Spleen (tissue), 11 donors: ENCODE measurements around the gene LNX1. TPM values are rescaled to one million over a fixed set of nuclear protein-coding genes. Genes with fewer than 3 reads are reported as not detected.

Source experiments
- DNase-seq: peaks from one replicate; pipeline ENCODE4 v3.0.0-alpha.2; 2020
- H3K27ac ChIP-seq, 8 donors: fragments of 200-600 bp; sonication (generic) in 7 of 8; 1 replicate in 4 of 8; 2 replicates in 4 of 8; pipeline versions ENCODE4 v1.5.0 to v1.8.0; 2016 to 2021; ENCODE audit warnings: inconsistent platforms in 4 of 8, mild to moderate bottlenecking in 4 of 8, moderate library complexity in 1 of 8
- H3K27me3 ChIP-seq, 7 donors: fragments of 200-600 bp; sonication (generic) in 6 of 7; replicated peaks in 1 of 7; 1 replicate in 4 of 7; 2 replicates in 3 of 7; pipeline versions ENCODE4 v1.5.0 to v1.8.0; 2016 to 2021; ENCODE audit warnings: inconsistent platforms in 3 of 7, mild to moderate bottlenecking in 1 of 7
- H3K36me3 ChIP-seq, 6 donors: fragments of 200-600 bp; sonication (generic) in 5 of 6; 1 replicate in 4 of 6; 2 replicates in 2 of 6; pipeline versions ENCODE4 v1.5.0 to v1.8.0; 2016 to 2021; ENCODE audit warnings: inconsistent platforms in 2 of 6
- H3K4me1 ChIP-seq, 6 donors: fragments of 200-600 bp; sonication (generic) in 5 of 6; 1 replicate in 3 of 6; 2 replicates in 3 of 6; pipeline versions ENCODE4 v1.5.0 to v1.8.0; 2016 to 2021; ENCODE audit warnings: inconsistent platforms in 3 of 6
- H3K4me3 ChIP-seq, 8 donors: fragments of 200-600 bp; sonication (generic) in 7 of 8; 1 replicate in 4 of 8; 2 replicates in 4 of 8; pipeline versions ENCODE4 v1.5.0 to v1.8.0; 2016 to 2021; ENCODE audit warnings: inconsistent platforms in 4 of 8, mild to moderate bottlenecking in 4 of 8, moderate library complexity in 2 of 8
- H3K9me3 ChIP-seq, 8 donors: fragments of 200-600 bp; sonication (generic) in 7 of 8; 1 replicate in 4 of 8; 2 replicates in 4 of 8; pipeline versions ENCODE4 v1.5.0 to v1.8.0; 2016 to 2021; ENCODE audit warnings: inconsistent platforms in 4 of 8
- CTCF ChIP-seq, 11 experiments: fragments of 200-600 bp in 7 of 11; fragments of 450-650 bp in 4 of 11; sonication (generic) in 4 of 11; IDR thresholded peaks in 8 of 11; conservative IDR thresholded peaks in 3 of 11; 1 replicate in 7 of 11; 2 replicates in 4 of 11; pipeline versions ENCODE4 v1.4.0 to v1.8.0; 2016 to 2021; ENCODE audit warnings: antibody characterized with exemption in 11 of 11, inconsistent platforms in 4 of 11, mild to moderate bottlenecking in 1 of 11
- POLR2A ChIP-seq, 3 donors: fragments of 450-650 bp; IDR thresholded peaks; one replicate each; pipeline ENCODE4 v1.5.1; 2017; ENCODE audit warnings: antibody characterized with exemption in 3 of 3, mild to moderate bottlenecking in 1 of 3
- POLR2AphosphoS5 ChIP-seq, 3 donors: sonication (generic); formaldehyde crosslinking; IDR thresholded peaks; one replicate each; pipeline ENCODE4 v1.5.1; 2017; ENCODE audit warnings: antibody characterized with exemption in 3 of 3
- WGBS, 5 donors: extraction: QIAGEN DNeasy Blood & Tissue Kit in 3 of 5; methylation state at CpG; one replicate each; pipeline versions ENCODE4 v1.1.5 to v1.1.7; 2013 to 2018; 5-methylcytosine and 5-hydroxymethylcytosine counted together
- intact Hi-C: fragments of 100-400 bp; cut with DNase I; formaldehyde crosslinking; loops from one replicate; pipeline ENCODE4 v1.15.0; 2023; ENCODE audit warnings: low total_unique reads
- polyA plus RNA-seq, 3 donors: library from polyadenylated mRNA; stranded (reverse); fragments of 200-250 nt; gene quantifications; one replicate each; pipeline ENCODE4 v1.2.1, GENCODE V29; 2013
- total RNA-seq, 7 donors: library from RNA; depleted of rRNA in 3 of 7; stranded (reverse); fragments of >200 nt in 3 of 7; fragmentation: NEBNext Ultra II Directional in 4 of 7; extraction: Animal tissue kit (Norgen Biotek cat#: 25700) in 4 of 7; gene quantifications; one replicate each; pipeline versions ENCODE4 v1.1.0 to v1.2.1, GENCODE V29; 2016 to 2021
- donor health status: healthy with polysubstance abuse.
- donor health status: DM: no; HTN: no; CAD: no; lungs with moderate emphysema.
- donor health status: DM: no; HTN: no; CAD: no.
- donor health status: Bipolar disorder and iron deficiency.
- donor health status: healthy.
- donor health status: DM: no; HTN: no; CAD: no.
- donor health status: DM: yes; HTN: yes; CAD: no.

The LNX1 gene
- total and polyA plus RNA-seq, 10 donors = 0.08 to 0.20 (median 0.13) TPM; not detected in 5

GRCh38 chr4:53576071-53576617, 15.1 kb downstream of the LNX1 start:
- 91 to 93% (median 92%) methylated on average over 8 to 9 of the region's 9 CpGs for WGBS, 5 donors

GRCh38 chr4:53575552-53575951, 15.7 kb downstream of the LNX1 start:
- 64 to 89% (median 84%) methylated on average over 1 to 4 of the region's 4 CpGs for WGBS, 5 donors
- Histone ChIP-seq H3K27me3 (no peaks in the 10 kb centered on the region), H3K9me3 (peaks cover 0 to 3% (median 0%) of the 10 kb centered on the region in 8 donors), H3K4me1 (peaks cover 0 to 9% (median 0%) of the 10 kb centered on the region in 6 donors), H3K27ac (no peak overlapping the region), H3K4me3 (no peak overlapping the region), H3K36me3 (no peaks in the 10 kb centered on the region)
- intact Hi-C loops = no loop called here
- TF ChIP-seq POLR2AphosphoS5 (IDR thresholded peaks at IDR 0.05) (no peak), CTCF (IDR thresholded peaks at IDR 0.05 in 8 of 11, conservative IDR thresholded peaks at IDR 0.05 in 3 of 11) (no peak), POLR2A (IDR thresholded peaks at IDR 0.05) (no peak)
- no peak for DNase-seq

More at GRCh38 chr4:53576071-53576617, 15.1 kb downstream of the LNX1 start:
- no peak overlapping the region for H3K4me3 ChIP-seq
- H3K4me1 ChIP-seq = peaks cover 0 to 9% (median 0%) of the 10 kb centered on the region in 6 donors
- no peaks in the 10 kb centered on the region for H3K9me3 ChIP-seq
- intact Hi-C loops = no loop called here
- H3K27me3 ChIP-seq = no peaks in the 10 kb centered on the region
- TF ChIP-seq POLR2A (IDR thresholded peaks at IDR 0.05) (no peak), POLR2AphosphoS5 (IDR thresholded peaks at IDR 0.05) (no peak), CTCF (IDR thresholded peaks at IDR 0.05 in 8 of 11, conservative IDR thresholded peaks at IDR 0.05 in 3 of 11) (no peak)
- no peaks in the 10 kb centered on the region for H3K36me3 ChIP-seq
- H3K27ac ChIP-seq = peak overlapping the region in 5 of 8 donors; percentile 3 to 51 (median 36)
- no peak for DNase-seq

GRCh38 chr4:53574528-53574927, 16.8 kb downstream of the LNX1 start:
- Histone ChIP-seq H3K36me3 (no peaks in the 10 kb centered on the region), H3K9me3 (peaks cover 0 to 4% (median 0%) of the 10 kb centered on the region in 8 donors), H3K4me3 (no peak overlapping the region), H3K4me1 (peaks cover 0 to 9% (median 0%) of the 10 kb centered on the region in 6 donors), H3K27ac (no peak overlapping the region), H3K27me3 (no peaks in the 10 kb centered on the region)
- TF ChIP-seq POLR2A (IDR thresholded peaks at IDR 0.05) = no peak
- TF ChIP-seq CTCF (IDR thresholded peaks at IDR 0.05 in 8 of 11, conservative IDR thresholded peaks at IDR 0.05 in 3 of 11) = no peak
- TF ChIP-seq POLR2AphosphoS5 (IDR thresholded peaks at IDR 0.05) = no peak
- WGBS, 5 donors = 85 to 95% (median 90%) methylated on average over 1 of the region's 1 CpG
- intact Hi-C loops = no loop called here
- DNase-seq = no peak

- Histone ChIP-seq H3K4me3 (no peak overlapping the region), H3K27ac (no peak overlapping the region), H3K36me3 (no peaks in the 10 kb centered on the region), H3K4me1 (peaks cover 0 to 9% (median 0%) of the 10 kb centered on the region in 6 donors), H3K27me3 (no peaks in the 10 kb centered on the region), H3K9me3 (peaks cover 0 to 4% (median 0%) of the 10 kb centered on the region in 8 donors)
- intact Hi-C loops = no loop called here
- TF ChIP-seq CTCF (IDR thresholded peaks at IDR 0.05 in 8 of 11, conservative IDR thresholded peaks at IDR 0.05 in 3 of 11) = no peak
- no peak for TF ChIP-seq POLR2A (IDR thresholded peaks at IDR 0.05)
- no peak for TF ChIP-seq POLR2AphosphoS5 (IDR thresholded peaks at IDR 0.05)
- DNase-seq = no peak
- 13 to 64% (median 52%) methylated on average over 1 to 3 of the region's 3 CpGs for WGBS, 5 donors
Measured at GRCh38 chr4:53573696-53574095, 17.6 kb downstream of the LNX1 start.
